GM19395 (cell line): Measurements from ENCODE around the gene FARP2.
"Not testable (repeated sequence)": the region's sequence is repeated elsewhere in the genome, so short reads cannot be mapped to it uniquely, and the experiment has no call there.

Source experiments
- ATAC-seq: cut with Tn5 transposase; IDR thresholded peaks from one replicate; pipeline ENCODE4 v1.9.1; 2021; ENCODE audit warnings: mild to moderate bottlenecking, moderate library complexity; ENCODE audit not compliant: unreplicated experiment

Gene FARP2

DNA sequence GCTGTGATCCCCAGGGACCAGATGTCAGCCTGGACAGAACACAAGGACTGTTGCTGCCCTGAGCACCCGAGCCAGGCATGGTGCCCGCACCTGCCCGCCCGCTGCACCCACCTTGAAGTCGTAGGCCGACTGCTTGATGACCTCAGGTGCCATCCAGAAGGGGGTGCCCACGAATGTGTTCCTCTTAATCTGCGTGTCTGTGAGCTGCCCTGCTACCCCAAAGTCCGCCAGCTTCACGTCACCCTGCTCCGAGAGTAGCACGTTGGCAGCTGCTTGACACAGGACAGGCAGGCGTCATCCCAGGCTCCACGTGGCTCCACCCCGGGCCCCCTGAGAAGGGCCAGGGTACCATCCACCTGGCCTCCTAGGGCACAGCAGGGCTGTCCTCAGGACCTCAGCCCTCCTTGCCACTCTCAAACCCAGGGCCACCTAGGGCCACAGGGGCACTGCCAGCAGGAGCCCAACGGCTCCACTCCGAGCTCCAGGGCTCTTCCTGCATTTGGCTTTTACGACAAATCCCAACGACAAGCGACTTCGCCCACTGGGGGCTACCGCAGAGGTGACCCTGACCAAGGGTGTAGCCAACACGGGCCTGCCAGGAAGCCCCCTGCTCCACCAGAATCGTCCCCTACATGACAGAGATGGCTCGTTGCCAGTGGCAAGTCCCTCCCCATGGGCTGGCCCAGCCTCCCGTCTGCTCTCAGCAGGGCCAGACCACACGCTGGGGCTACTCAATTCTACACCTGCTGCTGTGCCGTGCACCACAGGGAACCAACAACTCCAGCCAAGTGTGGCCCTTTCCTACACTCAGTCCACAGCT lies 143.3 kb downstream of the FARP2 start:
- ATAC-seq, result no peak

DNA sequence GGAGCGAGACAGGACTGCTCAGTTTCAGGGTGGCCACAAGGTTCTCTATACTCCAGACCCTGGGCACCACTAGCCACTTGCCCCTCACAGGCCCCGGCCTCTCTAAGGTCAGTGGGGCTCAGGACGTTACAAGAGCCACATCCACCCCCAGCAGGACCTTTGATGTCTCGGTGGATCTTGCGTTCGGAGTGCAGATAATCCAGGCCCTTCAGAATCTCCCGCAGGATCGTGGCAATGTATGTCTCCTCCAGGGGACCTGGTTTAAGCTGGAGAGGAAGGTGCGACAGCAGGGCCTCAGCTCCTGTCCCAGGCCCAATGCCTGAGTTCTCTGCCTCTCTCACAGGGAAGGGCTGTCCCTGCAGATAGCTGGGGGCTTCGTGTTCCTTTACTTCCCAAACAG lies 143.9 kb downstream of the FARP2 start:
- ATAC-seq, result no peak

DNA sequence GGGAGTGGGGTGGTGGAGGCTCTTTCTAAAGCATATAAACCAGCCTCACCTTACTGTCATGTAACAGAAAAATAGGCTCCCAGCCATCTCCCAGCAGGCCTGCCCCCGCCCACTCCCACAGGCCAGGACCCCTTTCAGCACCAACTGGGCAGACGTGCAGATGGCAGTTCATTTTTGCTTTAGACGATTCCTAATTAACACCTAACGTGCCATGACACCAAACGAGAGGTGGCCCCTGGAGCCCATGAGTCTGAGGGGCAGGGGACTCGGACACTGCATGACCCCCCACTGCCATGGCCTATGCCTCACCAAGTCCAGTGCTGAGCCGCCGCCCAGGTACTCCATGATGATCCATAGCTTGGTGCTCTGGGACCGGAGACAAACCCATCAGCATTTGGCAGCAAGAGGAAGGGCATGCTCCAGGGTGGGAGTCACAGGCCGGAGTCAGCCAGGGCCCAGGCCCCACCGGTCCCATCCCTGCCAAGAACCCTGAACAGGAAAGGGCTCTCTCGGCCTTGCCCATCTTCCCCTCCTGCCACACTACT lies 144.4 kb downstream of the FARP2 start:
- ATAC-seq, result no peak

DNA sequence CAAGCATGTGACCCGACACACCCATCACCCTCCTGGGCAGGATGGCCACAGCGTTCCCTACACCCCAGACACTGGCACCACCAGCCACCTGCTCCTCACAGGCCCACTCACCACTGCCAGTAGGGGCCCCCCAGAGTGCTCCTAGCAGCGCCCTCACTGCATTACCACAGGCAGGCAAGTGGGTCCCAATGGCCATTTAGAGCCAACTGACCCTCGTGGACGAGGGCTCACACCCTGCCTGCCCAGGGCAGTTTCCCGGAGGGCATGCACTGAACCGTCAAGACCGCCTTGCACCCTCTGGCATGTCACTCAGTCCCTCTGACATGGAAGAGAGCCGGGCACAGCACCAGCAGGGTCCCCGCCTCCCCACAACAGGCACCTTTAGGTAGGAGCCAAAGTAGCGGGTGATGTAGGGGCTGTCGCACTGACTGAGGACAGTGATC lies 145.0 kb downstream of the FARP2 start:
- no peak for ATAC-seq

DNA sequence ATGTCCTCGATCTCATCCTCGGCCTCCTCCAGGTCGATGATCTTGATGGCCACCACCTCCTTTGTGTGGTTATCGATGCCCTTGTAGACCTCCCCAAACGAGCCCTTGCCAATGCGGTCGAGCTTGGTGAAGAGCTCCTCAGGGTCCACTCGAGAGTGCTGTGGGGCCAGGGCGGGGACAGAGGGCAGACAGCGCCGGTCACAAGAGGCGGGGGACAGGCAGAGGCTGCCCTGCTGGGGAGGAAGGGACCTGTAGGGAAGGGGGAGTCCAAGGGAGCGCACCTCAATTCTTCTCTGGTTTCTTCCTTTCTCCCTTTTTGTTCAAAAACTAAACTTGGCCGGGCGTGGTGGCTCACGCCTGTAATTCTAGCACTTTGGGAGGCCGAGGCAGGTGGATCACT lies 145.5 kb downstream of the FARP2 start:
- no peak for ATAC-seq

DNA sequence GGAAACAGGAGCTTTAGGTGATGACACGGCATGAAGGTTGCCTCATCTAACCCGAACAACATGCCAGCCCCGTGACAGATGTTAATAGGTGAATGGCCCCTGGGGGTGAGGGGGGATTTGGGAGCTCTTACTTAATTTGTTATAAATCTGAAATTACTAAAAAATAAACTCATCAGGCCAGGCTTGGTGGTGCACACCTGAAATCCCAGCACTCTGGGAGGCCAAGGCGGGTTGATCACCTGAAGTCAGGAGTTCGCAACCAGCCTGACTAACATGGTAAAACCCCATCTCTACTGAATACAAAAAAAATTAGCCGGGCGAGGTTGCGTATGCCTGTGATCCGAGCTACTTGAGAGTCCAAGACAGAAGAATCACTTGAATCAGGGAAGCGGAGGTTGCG lies 146.2 kb downstream of the FARP2 start:
- ATAC-seq, result no peak

DNA sequence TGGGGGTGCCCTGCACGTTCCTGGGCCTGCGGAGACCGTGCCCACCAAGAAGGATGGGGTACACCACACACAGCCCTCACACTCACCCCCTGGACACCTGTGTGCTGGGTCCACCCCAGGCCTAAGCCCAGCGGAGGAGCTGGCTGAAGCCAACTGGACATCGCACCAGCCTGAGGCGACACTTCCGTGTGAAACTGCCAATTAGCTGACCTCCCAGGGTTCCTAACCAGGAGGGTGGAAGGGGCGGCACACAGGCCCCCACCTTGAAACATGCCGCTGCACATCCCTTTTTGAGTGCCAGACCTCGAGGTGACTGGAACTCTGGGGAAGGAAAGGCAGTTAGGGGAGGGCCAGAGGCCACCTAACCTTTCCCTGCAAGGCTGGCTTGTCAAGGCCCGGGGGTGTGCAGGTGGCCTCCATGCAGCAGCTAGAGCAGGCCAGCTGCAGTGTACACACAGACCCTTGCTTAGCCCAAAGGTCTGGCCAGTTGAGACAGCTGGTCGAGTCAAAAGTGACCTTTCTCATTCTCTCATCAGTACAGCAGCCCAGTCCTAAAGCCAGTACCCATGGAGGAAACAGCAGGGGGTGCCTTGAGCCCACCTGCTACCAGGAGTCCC lies 147.8 kb downstream of the FARP2 start:
- no peak for ATAC-seq

DNA sequence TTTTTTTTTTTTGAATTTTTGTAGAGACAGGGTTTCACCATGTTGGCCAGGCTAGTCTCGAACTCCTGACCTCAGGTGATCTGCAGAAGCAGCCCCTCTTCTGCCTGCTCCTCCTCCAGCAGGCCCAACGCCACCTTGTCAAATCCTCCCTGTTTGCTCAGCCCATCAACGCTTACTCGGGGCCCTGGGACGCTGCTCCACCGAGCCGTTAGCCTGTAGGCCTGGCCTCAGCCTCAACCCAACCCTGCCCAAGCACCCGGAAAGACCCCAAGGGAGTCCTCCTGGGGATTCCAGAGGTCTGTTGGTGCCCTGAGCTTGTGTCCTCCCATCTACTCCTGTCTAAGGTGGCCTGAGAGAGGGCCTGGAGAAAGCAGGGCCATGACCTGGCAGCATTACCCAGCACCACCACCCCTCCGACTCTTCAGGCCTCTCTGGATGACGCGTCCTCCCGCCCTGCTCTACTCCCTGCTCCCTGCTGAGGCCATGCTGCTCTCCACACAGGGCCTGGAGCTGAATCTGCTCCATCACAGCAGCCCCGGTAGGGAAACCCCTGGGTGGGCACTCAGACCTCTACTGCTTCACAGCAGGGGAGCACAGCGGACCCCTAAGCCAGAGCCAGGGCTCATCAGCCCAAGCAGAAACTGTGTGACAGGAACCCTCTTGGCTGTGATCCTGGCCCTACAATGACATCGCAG lies 149.1 kb downstream of the FARP2 start:
- no peak for ATAC-seq

DNA sequence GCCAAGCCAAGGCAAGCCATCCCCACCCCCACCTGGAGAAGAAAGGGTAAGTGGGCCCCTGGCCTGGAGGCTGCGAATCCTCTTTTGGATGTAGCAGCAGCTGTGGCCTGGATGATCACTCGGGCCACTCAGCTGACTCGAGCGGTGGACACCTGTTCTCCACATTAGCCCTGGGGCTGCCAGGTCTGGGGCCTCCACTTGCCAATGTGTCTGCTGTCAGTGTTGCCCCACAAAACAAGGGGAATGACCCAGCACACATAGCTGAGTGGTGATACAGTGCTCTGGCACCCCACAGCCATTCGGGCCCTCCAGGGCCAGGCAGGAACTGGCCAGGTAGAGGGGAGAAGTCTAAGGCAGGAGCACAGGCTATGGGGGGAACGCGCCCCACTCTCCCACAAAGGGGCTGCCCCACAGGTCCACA lies 149.7 kb downstream of the FARP2 start:
- no peak for ATAC-seq

DNA sequence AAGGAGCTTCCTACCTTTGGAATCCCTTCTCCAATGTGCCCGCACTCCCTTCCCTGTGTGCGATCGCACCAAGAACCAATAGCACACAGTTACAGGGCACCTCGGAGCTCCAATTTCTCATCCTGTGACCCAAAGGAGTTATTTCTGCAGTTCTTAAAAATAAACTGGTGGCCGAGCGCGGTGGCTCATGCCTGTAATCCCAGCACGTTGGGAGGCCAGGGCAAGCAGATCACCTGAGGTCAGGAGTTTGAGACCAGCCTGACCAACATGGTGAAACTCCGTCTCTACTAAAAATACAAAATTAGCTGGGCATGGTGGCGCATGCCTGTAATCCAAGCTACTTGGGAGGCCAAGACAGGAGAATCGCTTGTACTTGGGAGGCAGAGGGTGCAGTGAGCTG lies 150.2 kb downstream of the FARP2 start:
- not testable (repeated sequence) for ATAC-seq

DNA sequence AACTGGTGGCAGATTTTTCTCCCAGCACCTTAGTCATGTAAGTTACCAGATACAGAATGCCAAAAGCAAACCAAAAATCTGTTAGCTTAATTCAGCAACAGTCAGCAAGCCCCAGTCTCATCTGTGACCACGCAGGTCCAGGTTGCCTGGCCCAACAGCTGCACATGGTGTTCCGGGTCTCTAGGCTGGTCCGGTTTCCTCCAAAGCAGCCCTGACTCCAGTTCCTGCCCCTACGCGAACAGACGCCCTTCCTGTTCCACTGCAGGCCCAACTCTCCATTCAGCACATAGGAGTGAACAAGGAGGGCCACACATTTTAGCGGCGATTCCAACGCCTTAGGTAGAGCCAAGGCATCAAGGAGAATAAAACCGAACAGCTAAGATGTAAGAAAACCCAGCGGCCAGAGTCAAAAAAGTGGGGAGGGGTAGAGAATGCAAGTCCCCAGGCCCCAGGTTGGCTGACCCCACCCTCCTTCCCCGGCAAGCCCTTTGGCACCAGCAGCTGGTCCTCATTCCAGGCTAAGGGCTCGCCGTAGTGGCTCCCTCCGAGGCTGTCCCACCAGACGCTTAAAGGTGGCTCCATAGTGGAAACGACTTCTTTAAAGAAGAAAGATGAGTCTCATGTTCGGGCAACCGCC lies 150.8 kb downstream of the FARP2 start:
- ATAC-seq, result no peak

DNA sequence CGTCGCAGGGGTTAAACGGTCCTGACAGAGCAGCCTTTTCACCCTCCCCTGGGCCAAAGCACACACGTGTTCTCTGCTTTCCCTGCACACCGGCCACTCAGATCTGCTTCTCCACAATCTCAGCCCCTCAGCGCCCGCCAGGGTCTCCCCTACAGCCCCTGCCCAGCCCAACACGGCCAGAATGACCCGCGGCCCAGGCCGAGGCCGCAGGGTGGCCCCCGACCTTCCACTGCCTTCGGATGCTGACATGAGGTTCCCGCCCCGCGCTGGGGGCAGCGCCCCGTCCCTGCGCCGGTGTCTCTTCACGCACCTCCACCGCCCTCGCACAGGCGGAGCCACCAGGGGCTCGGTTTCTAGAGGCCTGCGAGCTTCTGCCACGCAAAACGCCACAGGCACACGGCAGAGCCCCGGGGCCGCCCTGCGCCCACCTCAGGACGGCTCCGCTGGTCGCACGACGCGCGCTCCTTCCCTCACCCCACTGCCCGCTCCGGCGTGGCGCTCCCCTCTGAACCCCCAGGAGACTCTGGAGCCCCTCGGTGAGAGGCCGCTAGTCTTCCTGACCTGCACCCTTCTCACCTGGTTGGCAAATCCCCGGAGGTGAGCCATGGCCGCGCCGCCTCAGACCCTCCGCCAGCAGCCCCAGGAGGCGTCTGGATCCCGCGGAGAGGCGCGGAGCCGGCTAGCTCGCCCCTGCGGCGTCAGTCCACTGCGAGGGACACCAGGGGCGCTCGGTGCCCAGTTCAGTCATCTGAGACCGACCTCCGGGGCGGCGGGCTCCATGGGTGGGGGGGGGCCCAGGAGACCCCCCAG lies 151.6 kb downstream of the FARP2 start:
- ATAC-seq, result peak; percentile 36

DNA sequence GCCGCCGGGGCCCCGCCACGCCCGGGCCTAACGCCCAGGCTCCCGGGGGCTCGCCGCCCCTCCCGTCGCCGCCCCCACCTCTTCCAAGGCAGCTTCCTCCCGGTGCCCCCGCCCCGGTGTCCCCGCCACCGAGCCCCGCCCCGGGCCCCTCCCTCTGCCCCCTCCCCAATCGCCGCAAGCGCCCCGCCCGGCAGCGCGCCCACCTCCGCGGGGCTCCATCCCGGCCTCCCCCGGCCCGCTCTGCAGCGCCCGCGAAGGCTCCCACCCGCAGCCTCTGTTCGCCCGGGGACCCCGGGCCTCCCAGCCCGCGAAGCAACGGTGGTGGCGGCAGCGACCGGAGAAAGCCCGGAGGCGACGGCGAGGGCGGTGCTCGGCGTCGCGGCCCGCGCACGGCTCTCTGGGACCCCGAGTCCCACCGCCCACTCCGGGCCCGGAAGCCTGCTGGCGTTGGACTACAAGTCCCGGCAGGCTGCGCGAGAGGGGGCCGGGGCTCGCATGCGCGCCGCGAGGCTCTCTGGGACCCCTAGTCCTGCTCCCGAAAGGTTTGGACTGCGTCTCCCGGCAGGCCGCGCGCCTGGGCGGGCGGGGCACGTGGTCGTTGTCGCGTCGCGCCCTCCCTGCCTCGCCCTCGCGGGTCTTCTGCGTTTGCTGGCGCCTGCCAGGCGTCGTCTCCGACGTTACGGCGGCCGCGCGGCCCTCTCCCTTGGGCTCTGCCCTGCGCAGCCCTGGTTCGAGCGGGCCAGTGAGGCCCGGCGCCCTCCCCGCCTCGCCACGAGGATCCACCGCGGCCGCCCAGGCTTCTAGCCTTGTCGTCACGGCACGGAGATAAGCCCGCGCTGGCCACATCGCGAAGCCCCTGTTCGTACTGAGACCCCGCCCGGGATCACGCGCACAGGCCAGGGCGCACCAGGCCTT lies 152.4 kb downstream of the FARP2 start, which contains the start of gene STK25:
TSS of gene STK25 (minus strand) at position 345 of the 915 bp plus-strand sequence. CDS start 549 bp downstream, outside the sequence.
- peak; percentile 90 for ATAC-seq

DNA sequence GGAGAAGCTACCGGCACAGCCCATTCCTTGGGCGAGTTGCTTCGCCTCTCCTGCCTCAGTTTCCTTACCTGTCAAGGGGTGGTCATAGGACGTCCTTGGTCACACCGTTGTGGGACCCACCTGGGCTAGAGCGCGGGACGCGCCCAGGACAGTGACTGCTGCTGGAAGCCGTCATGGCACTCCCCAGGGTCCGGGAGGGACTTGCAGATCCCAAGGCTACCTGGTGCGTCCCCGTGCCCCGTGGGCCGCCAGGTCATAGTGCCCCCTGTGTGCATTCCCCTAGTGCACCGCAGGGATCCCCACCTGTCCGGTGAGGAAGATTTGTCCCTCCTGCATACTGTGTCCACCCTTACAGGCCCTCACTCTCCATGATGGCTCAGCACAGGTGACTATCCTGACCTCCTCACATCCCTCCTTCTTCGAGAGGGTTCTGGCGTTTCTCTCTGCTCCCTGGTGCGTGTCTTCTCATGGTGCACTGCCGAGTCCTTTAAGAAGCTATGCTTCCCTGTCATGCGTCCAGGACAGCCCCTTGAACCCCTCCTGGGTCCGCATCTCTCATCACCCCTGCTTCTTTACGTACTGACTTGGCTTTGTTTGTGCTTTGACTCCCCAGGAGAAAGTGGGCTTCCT lies 153.2 kb downstream of the FARP2 start:
- no peak for ATAC-seq

DNA sequence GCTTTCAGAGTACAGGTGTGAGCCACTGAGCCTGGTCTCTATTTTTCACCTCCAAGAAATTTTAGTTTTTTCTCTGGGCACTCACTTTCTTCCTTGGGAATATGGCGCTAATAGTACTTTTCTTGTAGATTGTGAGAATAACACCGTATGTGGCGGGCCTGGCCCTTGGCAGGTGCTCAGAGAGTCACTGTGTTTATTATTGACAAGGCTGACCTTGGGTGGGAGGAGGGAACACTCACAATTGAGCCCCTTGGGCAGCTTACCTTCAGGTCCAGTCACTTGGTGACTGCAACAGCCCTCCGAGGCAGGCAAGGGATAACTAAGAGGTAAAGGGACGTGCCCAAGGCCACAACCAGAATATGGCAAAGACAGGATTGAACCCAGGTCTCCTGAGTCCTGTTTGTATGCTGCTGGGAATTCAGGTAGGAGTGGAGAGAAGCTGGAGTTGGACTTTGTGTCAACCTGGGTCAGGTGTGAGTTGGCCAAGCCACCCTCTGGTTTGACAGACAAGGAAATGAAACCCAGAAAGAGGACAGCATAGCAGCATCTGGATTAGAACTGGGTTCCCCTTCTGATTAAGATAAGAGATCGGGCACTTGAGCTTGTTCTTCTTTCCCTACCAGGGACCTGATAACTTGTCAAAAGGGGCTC lies 155.1 kb downstream of the FARP2 start:
- no peak for ATAC-seq

DNA sequence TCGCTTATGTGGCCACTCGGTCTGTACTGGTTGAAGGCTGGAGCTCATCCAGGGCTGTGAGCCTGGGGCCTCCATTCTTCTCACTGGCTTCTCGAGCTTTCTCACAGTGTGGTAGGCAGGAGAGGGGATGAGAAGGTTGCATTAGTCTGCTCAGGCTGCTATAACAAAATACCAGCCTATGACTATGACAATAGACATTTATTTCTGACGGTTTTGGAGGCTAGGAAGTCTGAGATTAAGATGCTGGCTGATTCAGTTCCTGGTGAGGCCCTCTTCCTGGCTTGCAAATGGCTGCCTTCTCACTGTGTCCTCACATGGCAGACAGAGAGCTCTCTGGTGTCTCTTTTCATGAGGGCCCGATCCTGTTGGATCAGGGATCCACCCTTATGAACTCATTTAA lies 158.5 kb downstream of the FARP2 start:
- ATAC-seq, result no peak

DNA sequence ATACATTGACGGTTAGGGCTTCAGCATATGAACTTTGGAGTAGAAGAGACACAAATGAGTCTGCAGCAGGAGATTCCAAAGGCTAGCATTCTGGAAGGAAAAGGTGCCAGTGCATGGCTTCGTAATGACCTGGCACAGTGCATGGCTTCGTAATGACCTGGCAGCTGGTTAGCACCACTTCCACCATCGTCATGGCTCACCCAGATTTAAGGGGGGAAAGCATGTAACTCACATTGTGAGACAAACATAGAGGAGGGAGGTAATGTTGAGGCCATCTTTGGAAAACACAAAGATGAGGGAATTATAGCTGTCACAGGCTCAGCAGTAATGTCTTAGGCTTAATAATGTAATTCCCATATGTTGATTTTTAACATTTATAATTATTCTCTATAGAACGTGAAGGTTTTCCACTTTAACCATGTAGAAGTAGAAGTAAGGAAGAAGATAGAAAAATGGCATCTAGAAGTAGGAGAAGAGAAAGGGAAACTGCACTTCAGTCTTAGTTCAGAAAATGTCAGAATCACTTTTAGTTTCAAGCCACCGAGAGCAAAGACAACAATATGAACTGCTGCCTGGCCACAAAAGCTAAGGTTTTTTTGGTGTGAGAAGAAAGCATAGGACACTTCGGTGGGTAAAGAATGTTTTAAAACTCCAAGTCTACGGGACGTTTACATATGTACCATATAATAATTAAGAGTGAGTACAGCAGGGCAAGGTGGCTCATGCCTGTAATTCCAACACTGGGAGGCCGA lies 159.1 kb downstream of the FARP2 start:
- ATAC-seq, result peak; percentile 71
